Upper lobe of left lung (tissue), 4 donors: ENCODE results near the gene KLF6.

Experiments used
- EP300 ChIP-seq, 4 donors: sonication (generic); formaldehyde crosslinking; IDR thresholded peaks; one replicate each; pipeline ENCODE4 v1.5.1; 2017; ENCODE audit warnings: antibody characterized with exemption in 4 of 4, control low read depth in 2 of 4
- POLR2A ChIP-seq, 4 donors: fragments of 450-650 bp; IDR thresholded peaks; one replicate each; pipeline ENCODE4 v1.5.1; 2016 to 2017; ENCODE audit warnings: antibody characterized with exemption in 4 of 4, mild to moderate bottlenecking in 2 of 4
- POLR2AphosphoS5 ChIP-seq, 2 donors: sonication (generic); formaldehyde crosslinking; IDR thresholded peaks; one replicate each; pipeline ENCODE4 v1.5.1; 2017; ENCODE audit warnings: antibody characterized with exemption in 2 of 2
- TF ChIP-seq, protein P1 (sequence below), 6 experiments: fragments of 450-650 bp in 4 of 6; fragments of 200-600 bp in 2 of 6; sonication (generic) in 2 of 6; IDR thresholded peaks; one replicate each; pipeline ENCODE4 v1.5.1; 2016 to 2019; ENCODE audit warnings: antibody characterized with exemption in 6 of 6

DNA sequence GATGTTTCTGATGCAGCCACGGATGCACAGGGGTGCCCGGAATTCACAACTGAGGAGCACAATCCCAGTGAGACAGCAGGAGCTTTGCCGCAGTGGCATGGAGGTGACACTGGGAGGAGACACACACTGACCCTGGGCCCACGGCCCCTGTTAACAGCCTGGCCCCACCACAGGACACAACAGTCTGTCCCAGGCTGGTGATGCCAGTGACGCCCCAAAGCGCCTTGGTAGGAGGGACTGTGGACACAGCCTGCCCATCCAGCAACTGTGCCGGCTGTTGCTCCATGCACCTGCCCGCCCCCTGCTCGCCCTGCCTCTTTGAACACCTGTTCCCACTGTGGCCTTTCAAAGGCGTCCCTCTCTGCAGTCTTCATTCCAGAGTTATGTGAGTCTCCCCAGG lies 49.8 kb downstream of the KLF6 start:
- TF ChIP-seq, protein P1, sequence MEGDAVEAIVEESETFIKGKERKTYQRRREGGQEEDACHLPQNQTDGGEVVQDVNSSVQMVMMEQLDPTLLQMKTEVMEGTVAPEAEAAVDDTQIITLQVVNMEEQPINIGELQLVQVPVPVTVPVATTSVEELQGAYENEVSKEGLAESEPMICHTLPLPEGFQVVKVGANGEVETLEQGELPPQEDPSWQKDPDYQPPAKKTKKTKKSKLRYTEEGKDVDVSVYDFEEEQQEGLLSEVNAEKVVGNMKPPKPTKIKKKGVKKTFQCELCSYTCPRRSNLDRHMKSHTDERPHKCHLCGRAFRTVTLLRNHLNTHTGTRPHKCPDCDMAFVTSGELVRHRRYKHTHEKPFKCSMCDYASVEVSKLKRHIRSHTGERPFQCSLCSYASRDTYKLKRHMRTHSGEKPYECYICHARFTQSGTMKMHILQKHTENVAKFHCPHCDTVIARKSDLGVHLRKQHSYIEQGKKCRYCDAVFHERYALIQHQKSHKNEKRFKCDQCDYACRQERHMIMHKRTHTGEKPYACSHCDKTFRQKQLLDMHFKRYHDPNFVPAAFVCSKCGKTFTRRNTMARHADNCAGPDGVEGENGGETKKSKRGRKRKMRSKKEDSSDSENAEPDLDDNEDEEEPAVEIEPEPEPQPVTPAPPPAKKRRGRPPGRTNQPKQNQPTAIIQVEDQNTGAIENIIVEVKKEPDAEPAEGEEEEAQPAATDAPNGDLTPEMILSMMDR (IDR thresholded peaks at IDR 0.05): peak in 3 of 6 experiments; percentile 36 to 37 (median 36)
- TF ChIP-seq POLR2AphosphoS5 (IDR thresholded peaks at IDR 0.05): no peak
- TF ChIP-seq POLR2A (IDR thresholded peaks at IDR 0.05): no peak
- TF ChIP-seq EP300 (IDR thresholded peaks at IDR 0.05): no peak
